Measurements from ENCODE around the gene USP48. TPM values are rescaled to one million over a fixed set of nuclear protein-coding genes. Genes with fewer than 3 reads are reported as not detected.

USP48 gene
- total RNA-seq, 4 donors from 2014 or later: 11.5 to 24.4 (median 14.5) TPM

GRCh38 chr1:21813542-21813941 is 30.6 kb upstream of the USP48 start:
- DNase-seq: no peak
- TF ChIP-seq CTCF (IDR thresholded peaks at IDR 0.05 in 4 of 5, conservative IDR thresholded peaks at IDR 0.05 in 1 of 5): no peak
- no peak for TF ChIP-seq POLR2A (IDR thresholded peaks at IDR 0.05)
- Histone ChIP-seq H3K36me3 (no peaks in the 10 kb centered on the region), H3K4me3 (no peak overlapping the region), H3K4me1 (no peaks in the 10 kb centered on the region), H3K27ac (no peak overlapping the region), H3K27me3 (peaks cover 9 to 22% (median 10%) of the 10 kb centered on the region in 3 donors), H3K9me3 (no peaks in the 10 kb centered on the region)
- in situ Hi-C loops (cut with MboI; ENCODE audit: low sequenced_read_pairs in 4 of 4) (no loop called here), intact Hi-C loops (cut with DNase I; ENCODE audit: low total_unique reads) (no loop called here)
- ATAC-seq: no peak

GRCh38 chr1:21811875-21812305 is 28.9 kb upstream of the USP48 start, which contains the start of gene LDLRAD2:
LDLRAD2 (plus strand) TSS chr1:21812265; CDS start chr1:21812452, 187 bp downstream.
- intact Hi-C loops (cut with DNase I; ENCODE audit: low total_unique reads): no loop called here
- no peaks in the 10 kb centered on the region for H3K9me3 ChIP-seq
- ATAC-seq: no peak
- peaks cover 9 to 22% (median 10%) of the 10 kb centered on the region in 3 donors for H3K27me3 ChIP-seq
- no peaks in the 10 kb centered on the region for H3K36me3 ChIP-seq
- in situ Hi-C loops (cut with MboI; ENCODE audit: low sequenced_read_pairs in 4 of 4): no loop called here
- H3K4me3 ChIP-seq: no peak within 1 kb of the TSS
- no peak within 1 kb of the TSS for H3K27ac ChIP-seq
- no peaks in the 10 kb centered on the region for H3K4me1 ChIP-seq
- TF ChIP-seq POLR2A (IDR thresholded peaks at IDR 0.05) (no peak), CTCF (IDR thresholded peaks at IDR 0.05 in 4 of 5, conservative IDR thresholded peaks at IDR 0.05 in 1 of 5) (no peak)
- no peak for DNase-seq

GRCh38 chr1:21804536-21804935 is 21.6 kb upstream of the USP48 start:
- Histone ChIP-seq H3K4me1 (no peaks in the 10 kb centered on the region), H3K27ac (no peak overlapping the region), H3K4me3 (no peak overlapping the region), H3K27me3 (no peaks in the 10 kb centered on the region), H3K36me3 (no peaks in the 10 kb centered on the region), H3K9me3 (no peaks in the 10 kb centered on the region)
- intact Hi-C loops (cut with DNase I; ENCODE audit: low total_unique reads) (no loop called here), in situ Hi-C loops (cut with MboI; ENCODE audit: low sequenced_read_pairs in 4 of 4) (no loop called here)
- TF ChIP-seq POLR2A (IDR thresholded peaks at IDR 0.05) (no peak), CTCF (IDR thresholded peaks at IDR 0.05 in 4 of 5, conservative IDR thresholded peaks at IDR 0.05 in 1 of 5) (no peak)
- no peak for DNase-seq
- ATAC-seq: no peak

GRCh38 chr1:21801100-21801499 is 18.2 kb upstream of the USP48 start:
- DNase-seq (no peak), ATAC-seq (no peak)
- no peak overlapping the region for H3K27ac ChIP-seq
- no peaks in the 10 kb centered on the region for H3K4me1 ChIP-seq
- intact Hi-C loops (cut with DNase I; ENCODE audit: low total_unique reads) (no loop called here), in situ Hi-C loops (cut with MboI; ENCODE audit: low sequenced_read_pairs in 4 of 4) (no loop called here)
- no peak for TF ChIP-seq POLR2A (IDR thresholded peaks at IDR 0.05)
- no peak for TF ChIP-seq CTCF (IDR thresholded peaks at IDR 0.05 in 4 of 5, conservative IDR thresholded peaks at IDR 0.05 in 1 of 5)
- H3K9me3 ChIP-seq: no peaks in the 10 kb centered on the region
- H3K36me3 ChIP-seq: no peaks in the 10 kb centered on the region
- no peaks in the 10 kb centered on the region for H3K27me3 ChIP-seq
- H3K4me3 ChIP-seq: no peak overlapping the region

- in situ Hi-C loops (cut with MboI; ENCODE audit: low sequenced_read_pairs in 4 of 4): no loop called here
- no peak overlapping the region for H3K4me3 ChIP-seq
- H3K36me3 ChIP-seq: no peaks in the 10 kb centered on the region
- TF ChIP-seq POLR2A (IDR thresholded peaks at IDR 0.05) (no peak), CTCF (IDR thresholded peaks at IDR 0.05 in 4 of 5, conservative IDR thresholded peaks at IDR 0.05 in 1 of 5) (no peak)
- H3K4me1 ChIP-seq: no peaks in the 10 kb centered on the region
- ATAC-seq: no peak
- no peaks in the 10 kb centered on the region for H3K27me3 ChIP-seq
- intact Hi-C loops (cut with DNase I; ENCODE audit: low total_unique reads): no loop called here
- no peak overlapping the region for H3K27ac ChIP-seq
- DNase-seq: no peak
- no peaks in the 10 kb centered on the region for H3K9me3 ChIP-seq
Measured at GRCh38 chr1:21799730-21800129, 16.8 kb upstream of the USP48 start.

Data from gastrocnemius medialis (tissue), 4 donors.